Stomach (tissue), 9 donors: ENCODE measurements around the gene ACSM3. TPM values are rescaled to one million over a fixed set of nuclear protein-coding genes. Genes with fewer than 3 reads are reported as not detected.
"Not testable (repeated sequence)": the region's sequence is repeated elsewhere in the genome, so short reads cannot be mapped to it uniquely, and the experiment has no call there.

Experiments
- DNase-seq, 2 donors: peaks; one replicate each; pipeline versions ENCODE4 v3.0.0 to v3.0.0-alpha.2; 2013 to 2019
- H3K27ac ChIP-seq, 5 donors: fragments of 200-600 bp in 4 of 5; sonication (generic) in 4 of 5; one replicate each; pipeline ENCODE4 v1.5.1; 2013 to 2019; ENCODE audit warnings: mild to moderate bottlenecking in 1 of 5, moderate library complexity in 1 of 5
- H3K27me3 ChIP-seq, 3 donors: fragments of 200-600 bp; sonication (generic); one replicate each; pipeline ENCODE4 v1.5.1; 2017 to 2019; ENCODE audit warnings: mixed run types in 1 of 3
- H3K36me3 ChIP-seq, 4 donors: fragments of 200-600 bp; sonication (generic); 1 replicate in 3 of 4; 2 replicates in 1 of 4; pipeline ENCODE4 v1.5.1; 2016 to 2019
- H3K4me1 ChIP-seq, 4 donors: fragments of 200-600 bp; sonication (generic); one replicate each; pipeline ENCODE4 v1.5.1; 2016 to 2019
- H3K4me3 ChIP-seq, 4 donors: fragments of 200-600 bp; sonication (generic) in 3 of 4; one replicate each; pipeline ENCODE4 v1.5.1; 2016 to 2019; ENCODE audit warnings: mild to moderate bottlenecking in 1 of 4
- H3K9me3 ChIP-seq, 4 donors: fragments of 200-600 bp; sonication (generic); one replicate each; pipeline ENCODE4 v1.5.1; 2016 to 2019
- EP300 ChIP-seq: sonication (generic); formaldehyde crosslinking; IDR thresholded peaks from one replicate; pipeline ENCODE4 v1.6.1; 2017; ENCODE audit warnings: antibody characterized with exemption
- POLR2A ChIP-seq, 4 donors: fragments of 450-650 bp; IDR thresholded peaks; one replicate each; pipeline ENCODE4 v1.6.1; 2016; ENCODE audit warnings: antibody characterized with exemption in 4 of 4, control low read depth in 2 of 4, mild to moderate bottlenecking in 1 of 4, moderate library complexity in 1 of 4
- POLR2AphosphoS5 ChIP-seq, 3 donors: sonication (generic); formaldehyde crosslinking; IDR thresholded peaks; one replicate each; pipeline ENCODE4 v1.6.1; 2016; ENCODE audit warnings: antibody characterized with exemption in 3 of 3
- WGBS, 5 donors: extraction: QIAGEN DNeasy Blood & Tissue Kit in 3 of 5; methylation state at CpG; one replicate each; pipeline versions ENCODE4 v1.1.5 to v1.1.7; 2013 to 2018; 5-methylcytosine and 5-hydroxymethylcytosine counted together
- intact Hi-C: fragments of 100-400 bp; cut with DNase I; formaldehyde crosslinking; loops from one replicate; pipeline ENCODE4 v1.15.1; 2023; ENCODE audit warnings: low total_unique reads
- polyA plus RNA-seq, 3 donors: library from polyadenylated mRNA; stranded (reverse); fragments of 200-250 nt; gene quantifications; one replicate each; pipeline ENCODE4 v1.2.3, GENCODE V29; 2013
- total RNA-seq, 5 donors: library from RNA; depleted of rRNA; stranded (reverse); fragments of >200 nt; gene quantifications; one replicate each; pipeline versions ENCODE4 v1.1.0 to v1.2.3, GENCODE V29; 2014 to 2016
- TF ChIP-seq, protein P1 (sequence below), 7 experiments: fragments of 450-650 bp in 4 of 7; fragments of 200-600 bp in 3 of 7; sonication (generic) in 3 of 7; IDR thresholded peaks; one replicate each; pipeline ENCODE4 v1.5.1; 2016 to 2019; ENCODE audit warnings: antibody characterized with exemption in 7 of 7, control low read depth in 2 of 7, mild to moderate bottlenecking in 1 of 7
- donor health status: healthy with polysubstance abuse.
- donor health status: Bipolar disorder and iron deficiency.
- donor health status: healthy.

Gene ACSM3
- total and polyA plus RNA-seq, 8 donors = 5.8 to 114 (median 47.6) TPM

DNA sequence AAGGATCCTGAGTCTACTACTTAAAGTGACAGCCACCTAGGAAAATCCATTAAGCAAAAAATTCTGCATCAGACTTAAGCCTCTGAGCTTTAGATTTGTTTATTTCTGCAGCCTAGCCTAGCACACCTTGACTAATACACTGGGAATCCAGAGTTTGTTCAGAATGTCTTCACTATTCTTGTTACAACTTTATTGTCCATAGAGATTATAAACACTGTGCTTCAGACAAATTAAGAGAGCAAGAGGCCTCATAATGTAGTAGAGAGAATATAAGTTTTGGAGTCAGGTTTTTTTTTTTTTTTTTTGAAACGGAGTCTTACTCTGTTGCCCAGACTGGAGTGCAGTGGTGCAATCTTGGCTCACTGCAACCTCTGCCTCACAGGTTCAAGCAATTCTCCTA lies 13.3 kb upstream of the ACSM3 start:
- Histone ChIP-seq H3K27ac (no peak overlapping the region), H3K27me3 (no peaks in the 10 kb centered on the region), H3K4me1 (no peaks in the 10 kb centered on the region), H3K9me3 (peaks cover 0 to 17% (median 9%) of the 10 kb centered on the region in 4 donors), H3K4me3 (no peak overlapping the region), H3K36me3 (no peaks in the 10 kb centered on the region)
- 70 to 95% (median 87%) methylated on average over 1 of the region's 1 CpG; no CpG with 5 or more reads in 1 of the 5 donors for WGBS, 5 donors
- no peak for DNase-seq
- intact Hi-C loops = no loop called here
- TF ChIP-seq, protein P1, sequence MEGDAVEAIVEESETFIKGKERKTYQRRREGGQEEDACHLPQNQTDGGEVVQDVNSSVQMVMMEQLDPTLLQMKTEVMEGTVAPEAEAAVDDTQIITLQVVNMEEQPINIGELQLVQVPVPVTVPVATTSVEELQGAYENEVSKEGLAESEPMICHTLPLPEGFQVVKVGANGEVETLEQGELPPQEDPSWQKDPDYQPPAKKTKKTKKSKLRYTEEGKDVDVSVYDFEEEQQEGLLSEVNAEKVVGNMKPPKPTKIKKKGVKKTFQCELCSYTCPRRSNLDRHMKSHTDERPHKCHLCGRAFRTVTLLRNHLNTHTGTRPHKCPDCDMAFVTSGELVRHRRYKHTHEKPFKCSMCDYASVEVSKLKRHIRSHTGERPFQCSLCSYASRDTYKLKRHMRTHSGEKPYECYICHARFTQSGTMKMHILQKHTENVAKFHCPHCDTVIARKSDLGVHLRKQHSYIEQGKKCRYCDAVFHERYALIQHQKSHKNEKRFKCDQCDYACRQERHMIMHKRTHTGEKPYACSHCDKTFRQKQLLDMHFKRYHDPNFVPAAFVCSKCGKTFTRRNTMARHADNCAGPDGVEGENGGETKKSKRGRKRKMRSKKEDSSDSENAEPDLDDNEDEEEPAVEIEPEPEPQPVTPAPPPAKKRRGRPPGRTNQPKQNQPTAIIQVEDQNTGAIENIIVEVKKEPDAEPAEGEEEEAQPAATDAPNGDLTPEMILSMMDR (IDR thresholded peaks at IDR 0.05) = no peak
- no peak for TF ChIP-seq POLR2AphosphoS5 (IDR thresholded peaks at IDR 0.05)
- TF ChIP-seq EP300 = no peak
- TF ChIP-seq POLR2A (IDR thresholded peaks at IDR 0.05) = no peak

DNA sequence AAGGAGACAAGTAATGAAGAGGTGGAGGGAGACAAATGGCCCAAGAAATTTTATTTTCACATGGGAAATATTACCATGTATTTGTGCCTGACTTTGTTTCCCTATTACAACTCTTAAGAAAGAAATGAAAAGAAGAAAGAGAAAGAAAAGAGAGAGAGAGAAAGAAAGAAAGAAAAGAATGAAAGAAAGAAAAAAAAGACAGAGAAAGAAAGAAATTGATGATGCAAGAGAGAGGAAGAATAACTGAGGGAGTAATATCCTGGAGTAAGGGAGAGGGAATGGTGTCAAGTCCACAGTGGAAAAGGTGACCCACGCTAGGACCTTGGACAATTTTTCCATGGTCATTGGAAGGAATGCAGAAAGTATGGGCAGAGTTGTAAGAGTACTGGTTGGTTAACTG lies 10.1 kb upstream of the ACSM3 start:
- intact Hi-C loops = no loop called here

DNA sequence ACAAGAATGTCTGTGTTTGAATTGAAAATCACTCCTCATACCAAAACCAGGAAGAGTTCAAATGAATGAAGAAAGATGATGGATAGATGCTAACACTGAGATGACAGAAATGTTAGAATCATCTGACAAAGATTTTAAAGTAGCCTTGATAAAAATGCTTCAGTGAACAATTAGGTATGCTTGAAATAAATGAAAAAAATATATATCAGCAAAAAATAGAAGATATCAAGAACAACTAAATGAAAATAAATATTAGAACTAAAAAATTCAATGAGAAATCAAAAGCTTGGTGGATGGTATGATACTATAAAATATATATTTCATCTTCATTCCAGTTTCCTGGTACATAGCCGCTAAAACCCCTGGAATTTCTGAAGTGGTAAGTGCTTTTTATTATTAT lies 8.6 kb upstream of the ACSM3 start:
- no peak for DNase-seq
- H3K27me3 ChIP-seq = no peaks in the 10 kb centered on the region
- H3K36me3 ChIP-seq = no peaks in the 10 kb centered on the region
- H3K4me1 ChIP-seq = no peaks in the 10 kb centered on the region
- no peak overlapping the region for H3K27ac ChIP-seq
- 79 to 92% (median 89%) methylated on average over 1 of the region's 1 CpG for WGBS, 5 donors
- intact Hi-C loops = no loop called here
- TF ChIP-seq EP300 = no peak
- no peak overlapping the region for H3K4me3 ChIP-seq
- no peaks in the 10 kb centered on the region for H3K9me3 ChIP-seq

More for the DNA sequence above, 10.1 kb upstream of the ACSM3 start:
- Histone ChIP-seq H3K4me1 (no peaks in the 10 kb centered on the region), H3K9me3 (no peaks in the 10 kb centered on the region), H3K36me3 (no peaks in the 10 kb centered on the region), H3K27ac (no peak overlapping the region), H3K27me3 (no peaks in the 10 kb centered on the region), H3K4me3 (no peak overlapping the region)
- 76 to 81% (median 78%) methylated on average over 1 of the region's 1 CpG for WGBS, 5 donors
- no peak for DNase-seq
- TF ChIP-seq POLR2A (IDR thresholded peaks at IDR 0.05) (no peak), EP300 (no peak), POLR2AphosphoS5 (IDR thresholded peaks at IDR 0.05) (no peak)
- TF ChIP-seq, protein P1 (IDR thresholded peaks at IDR 0.05) = no peak

DNA sequence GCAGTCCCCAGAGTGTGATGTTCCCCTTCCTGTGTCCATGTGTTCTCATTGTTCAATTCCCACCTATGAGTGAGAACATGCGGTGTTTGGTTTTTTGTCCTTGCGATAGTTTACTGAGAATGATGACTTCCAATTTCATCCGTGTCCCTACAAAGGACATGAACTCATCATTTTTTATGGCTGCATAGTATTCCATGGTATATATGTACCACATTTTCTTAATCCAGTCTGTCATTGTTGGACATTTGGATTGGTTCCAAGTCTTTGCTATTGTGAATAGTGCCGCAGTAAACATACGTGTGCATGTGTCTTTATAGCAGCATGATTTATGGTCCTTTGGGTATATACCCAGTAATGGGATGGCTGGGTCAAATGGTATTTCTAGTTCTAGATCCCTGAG lies 8.0 kb upstream of the ACSM3 start:
- H3K27me3 ChIP-seq, H3K27ac ChIP-seq, DNase-seq, H3K4me1 ChIP-seq, H3K4me3 ChIP-seq, intact Hi-C loops, H3K36me3 ChIP-seq, H3K9me3 ChIP-seq: not testable (repeated sequence)
- WGBS, 5 donors = 58 to 100% (median 82%) methylated on average over 1 to 3 of the region's 5 CpGs

DNA sequence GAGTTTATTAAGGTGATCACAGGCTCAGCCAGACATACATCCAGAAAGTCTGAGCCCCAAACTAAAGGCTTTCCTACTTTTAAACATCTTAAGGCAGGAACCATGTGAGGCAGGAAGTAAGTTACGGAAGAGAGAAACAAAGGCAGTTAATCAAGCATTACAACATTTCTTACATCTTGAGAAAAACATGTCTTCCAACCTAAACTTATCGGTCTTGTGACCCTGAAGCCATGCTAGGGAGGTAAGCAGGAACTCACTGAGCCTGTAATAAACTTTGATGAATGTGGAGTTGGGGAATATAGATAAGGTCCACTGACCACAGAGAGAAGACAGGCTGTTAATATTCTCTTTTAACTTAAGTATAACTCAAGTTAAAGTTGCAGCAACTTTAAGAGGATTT lies 3.5 kb upstream of the ACSM3 start:
- H3K27ac ChIP-seq = no peak overlapping the region
- H3K36me3 ChIP-seq = no peaks in the 10 kb centered on the region
- H3K4me1 ChIP-seq = peaks cover 5 to 27% (median 14%) of the 10 kb centered on the region in 4 donors
- intact Hi-C loops = no loop called here
- H3K4me3 ChIP-seq = no peak overlapping the region
- TF ChIP-seq, protein P1 (IDR thresholded peaks at IDR 0.05) = no peak
- TF ChIP-seq EP300 (no peak), POLR2AphosphoS5 (IDR thresholded peaks at IDR 0.05) (no peak), POLR2A (IDR thresholded peaks at IDR 0.05) (no peak)
- DNase-seq = no peak
- H3K9me3 ChIP-seq = no peaks in the 10 kb centered on the region
- WGBS, 5 donors = 68 to 84% (median 77%) methylated on average over 2 of the region's 2 CpGs
- H3K27me3 ChIP-seq = no peaks in the 10 kb centered on the region
